OCI-LY7 (cell line): ENCODE results near the gene FLOT2. TPM values are rescaled to one million over a fixed set of nuclear protein-coding genes. Genes with fewer than 3 reads are reported as not detected.

ENCODE experiments used
- BruUV-seq: library from RNA; stranded (reverse); fragments of 400-500 nt; replicated peaks from 2 replicates; lab custom pipeline; 2021; lab: Mats Ljungman, UMichigan
- CTCF ChIA-PET: fragments of 300-600 bp; sonication (Branson Sonifier 250); formaldehyde crosslinking; loops from one replicate; lab custom pipeline; 2022; ENCODE audit warnings: antibody characterized with exemption; ENCODE audit not compliant: unreplicated experiment; lab: Charles Lee
- POLR2A ChIA-PET: fragments of 300-600 bp; sonication (Branson Sonifier 250); formaldehyde crosslinking; loops from one replicate; lab custom pipeline; 2022; ENCODE audit warnings: antibody characterized with exemption; lab: Charles Lee
- DNase-seq: peaks from one replicate; pipeline ENCODE4 v3.0.0-alpha.2; 2015; ENCODE audit warnings: low spot score
- H2AFZ ChIP-seq: fragments of 200-600 bp; sonication (generic), shearing (Covaris generic); 2 replicates; pipeline ENCODE4 v1.6.1; 2014; ENCODE audit warnings: mild to moderate bottlenecking, antibody characterized with exemption, low read length, moderate library complexity
- H3K27ac ChIP-seq: fragments of 200-600 bp; sonication (generic); 2 replicates; pipeline ENCODE4 v1.5.1; 2014; ENCODE audit warnings: mixed run types, low read depth, mild to moderate bottlenecking, moderate library complexity, low read length, inconsistent platforms; ENCODE audit not compliant: poor library complexity, severe bottlenecking
- H3K36me3 ChIP-seq: fragments of 200-600 bp; sonication (generic); 2 replicates; pipeline ENCODE4 v1.6.1; 2014; ENCODE audit warnings: mild to moderate bottlenecking, antibody characterized with exemption, low read length, moderate library complexity, mixed read lengths; ENCODE audit not compliant: insufficient read depth
- H3K4me1 ChIP-seq: fragments of 200-600 bp; sonication (generic); 2 replicates; pipeline ENCODE4 v1.5.1; 2014; ENCODE audit warnings: mild to moderate bottlenecking, low read length; ENCODE audit not compliant: insufficient read depth, poor library complexity, severe bottlenecking
- H3K4me2 ChIP-seq: fragments of 200-600 bp; sonication (generic); 2 replicates; pipeline ENCODE4 v1.6.1; 2014; ENCODE audit warnings: mild to moderate bottlenecking, low read length
- H3K4me3 ChIP-seq: fragments of 200-600 bp; sonication (generic); 2 replicates; pipeline ENCODE4 v1.5.1; 2014; ENCODE audit warnings: mild to moderate bottlenecking, low read depth, low read length; ENCODE audit not compliant: poor library complexity, severe bottlenecking
- H3K79me2 ChIP-seq: fragments of 200-600 bp; sonication (generic); 2 replicates; pipeline ENCODE4 v1.6.1; 2016; ENCODE audit warnings: low read depth, mild to moderate bottlenecking, low read length, moderate library complexity, mixed read lengths; ENCODE audit not compliant: insufficient read depth
- H3K9me2 ChIP-seq: fragments of 200-600 bp; sonication (generic); 2 replicates; pipeline ENCODE4 v1.6.1; 2016; ENCODE audit warnings: mild to moderate bottlenecking, low read length, mixed read lengths; ENCODE audit not compliant: insufficient read depth
- H3K9me3 ChIP-seq: fragments of 200-600 bp; sonication (generic); 2 replicates; pipeline ENCODE4 v1.6.1; 2014; ENCODE audit warnings: mild to moderate bottlenecking, mixed run types, low read length, mixed read lengths
- H4K20me1 ChIP-seq: fragments of 200-600 bp; sonication (generic); 2 replicates; pipeline ENCODE4 v1.6.1; 2014; ENCODE audit warnings: mild to moderate bottlenecking, antibody characterized with exemption, low read length, moderate library complexity, mixed read lengths; ENCODE audit not compliant: insufficient read depth
- EZH2phosphoT487 ChIP-seq: fragments of 200-600 bp; sonication (generic); IDR thresholded peaks from 2 replicates; pipeline ENCODE4 v1.6.1; 2018; ENCODE audit warnings: low read depth, borderline replicate concordance, mild to moderate bottlenecking, mixed run types, antibody characterized with exemption, low read length, moderate library complexity, mixed read lengths
- intact Hi-C: fragments of 100-400 bp; cut with micrococcal nuclease; formaldehyde crosslinking; loops from one replicate; pipeline ENCODE4 v1.10.0; 2022; ENCODE audit not compliant: unreplicated experiment
- total RNA-seq, 2 experiments: library from RNA; depleted of rRNA in 1 of 2; stranded (reverse); fragments of >200 nt in 1 of 2; shearing (Covaris generic) in 1 of 2; gene quantifications; 2 replicates each; pipeline ENCODE4 v1.2.3, GENCODE V29; 2014 to 2022
- TF ChIP-seq, protein P1 (sequence below): fragments of 200-600 bp; sonication (generic); conservative IDR thresholded peaks from 2 replicates; pipeline ENCODE4 v1.5.1; 2014; ENCODE audit warnings: mild to moderate bottlenecking, antibody characterized with exemption, low read length, moderate library complexity, mixed read lengths

Gene FLOT2
- total RNA-seq, 2 experiments from 2014 or later: 46.5 to 122 TPM

DNA sequence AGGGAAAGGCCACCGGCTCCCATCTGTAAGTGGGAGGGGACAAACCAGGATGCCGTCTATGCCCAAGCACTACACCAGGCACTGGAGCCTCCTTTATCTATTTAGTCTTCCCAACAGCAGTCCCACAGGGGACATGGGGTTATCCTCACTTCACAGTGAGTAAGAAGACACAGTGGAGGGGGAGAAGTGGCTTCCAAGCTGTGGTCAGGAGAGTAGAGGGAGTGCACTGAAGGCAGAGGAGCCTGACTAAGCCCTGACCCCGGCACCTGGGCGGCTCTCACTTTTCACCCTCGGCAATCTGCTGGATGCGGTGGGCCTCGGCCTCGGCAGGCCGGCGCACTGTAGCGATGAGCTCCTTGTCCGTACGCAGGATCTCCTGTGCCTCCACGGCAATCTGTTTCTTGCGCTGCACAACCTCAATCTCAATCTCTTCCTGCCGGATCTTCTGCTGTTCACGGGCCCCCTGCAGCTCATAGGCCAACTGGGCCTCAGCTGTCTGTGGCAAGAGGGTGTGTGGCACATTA, 15.9 kb downstream of the FLOT2 start:
- TF ChIP-seq, protein P1, sequence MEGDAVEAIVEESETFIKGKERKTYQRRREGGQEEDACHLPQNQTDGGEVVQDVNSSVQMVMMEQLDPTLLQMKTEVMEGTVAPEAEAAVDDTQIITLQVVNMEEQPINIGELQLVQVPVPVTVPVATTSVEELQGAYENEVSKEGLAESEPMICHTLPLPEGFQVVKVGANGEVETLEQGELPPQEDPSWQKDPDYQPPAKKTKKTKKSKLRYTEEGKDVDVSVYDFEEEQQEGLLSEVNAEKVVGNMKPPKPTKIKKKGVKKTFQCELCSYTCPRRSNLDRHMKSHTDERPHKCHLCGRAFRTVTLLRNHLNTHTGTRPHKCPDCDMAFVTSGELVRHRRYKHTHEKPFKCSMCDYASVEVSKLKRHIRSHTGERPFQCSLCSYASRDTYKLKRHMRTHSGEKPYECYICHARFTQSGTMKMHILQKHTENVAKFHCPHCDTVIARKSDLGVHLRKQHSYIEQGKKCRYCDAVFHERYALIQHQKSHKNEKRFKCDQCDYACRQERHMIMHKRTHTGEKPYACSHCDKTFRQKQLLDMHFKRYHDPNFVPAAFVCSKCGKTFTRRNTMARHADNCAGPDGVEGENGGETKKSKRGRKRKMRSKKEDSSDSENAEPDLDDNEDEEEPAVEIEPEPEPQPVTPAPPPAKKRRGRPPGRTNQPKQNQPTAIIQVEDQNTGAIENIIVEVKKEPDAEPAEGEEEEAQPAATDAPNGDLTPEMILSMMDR: no peak
- no peak for TF ChIP-seq EZH2phosphoT487
- Histone ChIP-seq H3K4me1 (no peaks in the 10 kb centered on the region), H3K36me3 (peaks cover 57% of the 10 kb centered on the region), H4K20me1 (no peaks in the 10 kb centered on the region), H3K4me2 (no peak overlapping the region), H3K27ac (no peak overlapping the region), H3K9me2 (no peaks in the 10 kb centered on the region), H3K4me3 (no peak overlapping the region), H3K9me3 (no peaks in the 10 kb centered on the region), H2AFZ (no peak overlapping the region), H3K79me2 (no peaks in the 10 kb centered on the region)
- POLR2A ChIA-PET: no interaction called here
- intact Hi-C loops: no loop called here
- CTCF ChIA-PET: no interaction called here
- BruUV-seq: no TSS peak
- DNase-seq: no peak

DNA sequence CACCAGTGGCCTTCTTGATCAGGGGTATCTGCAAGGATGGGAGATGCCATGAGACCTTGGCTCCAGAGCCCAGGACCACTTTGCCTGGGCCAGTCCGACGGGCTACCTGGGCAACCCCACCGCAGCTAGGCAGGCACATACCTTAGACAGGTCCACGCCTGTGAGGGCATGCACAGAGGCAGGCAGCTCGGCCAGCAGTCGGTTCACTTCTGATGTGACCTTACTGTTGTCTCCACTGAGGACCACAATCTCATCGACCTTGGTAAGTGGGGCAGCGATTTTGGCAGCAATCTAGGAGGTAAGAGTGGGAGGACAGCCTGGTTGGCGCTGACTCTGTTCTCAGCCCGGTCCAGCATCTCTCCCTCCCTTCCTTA, 17.0 kb downstream of the FLOT2 start:
- H3K36me3 ChIP-seq: peaks cover 53% of the 10 kb centered on the region
- intact Hi-C loops: no loop called here
- H4K20me1 ChIP-seq: no peaks in the 10 kb centered on the region

More for the DNA sequence above, 17.0 kb downstream of the FLOT2 start:
- Histone ChIP-seq H3K4me2 (no peak overlapping the region), H3K9me3 (no peaks in the 10 kb centered on the region), H3K9me2 (no peaks in the 10 kb centered on the region), H3K27ac (no peak overlapping the region), H3K4me1 (no peaks in the 10 kb centered on the region), H3K79me2 (no peaks in the 10 kb centered on the region), H2AFZ (no peak overlapping the region), H3K4me3 (no peak overlapping the region)
- no peak for TF ChIP-seq EZH2phosphoT487
- TF ChIP-seq, protein P1: no peak
- DNase-seq: no peak
- ChIA-PET POLR2A (no interaction called here), CTCF (no interaction called here)
- no TSS peak for BruUV-seq
